Uterus (tissue), 4 donors: ENCODE data around the gene RPP14. TPM values are rescaled to one million over a fixed set of nuclear protein-coding genes. Genes with fewer than 3 reads are reported as not detected.
"Not testable (repeated sequence)": the region's sequence is repeated elsewhere in the genome, so short reads cannot be mapped to it uniquely, and the experiment has no call there.

Source experiments
- DNase-seq, 2 donors: peaks; one replicate each; pipeline ENCODE4 v3.0.0-alpha.2; 2019 to 2020
- H3K27ac ChIP-seq, 2 donors: fragments of 200-600 bp; sonication (generic); 1 replicate in 1 of 2; 2 replicates in 1 of 2; pipeline ENCODE4 v1.5.1; 2016 to 2018
- H3K27me3 ChIP-seq, 2 donors: fragments of 200-600 bp; sonication (generic); one replicate each; pipeline ENCODE4 v1.5.1; 2018 to 2019; ENCODE audit warnings: control low read depth in 1 of 2
- H3K36me3 ChIP-seq, 2 donors: fragments of 200-600 bp; sonication (generic); one replicate each; pipeline ENCODE4 v1.5.1; 2019; ENCODE audit warnings: control low read depth in 1 of 2
- H3K4me1 ChIP-seq, 2 donors: fragments of 200-600 bp; sonication (generic); one replicate each; pipeline ENCODE4 v1.5.1; 2018 to 2019; ENCODE audit warnings: control low read depth in 1 of 2
- H3K4me3 ChIP-seq, 2 donors: fragments of 200-600 bp; sonication (generic); 1 replicate in 1 of 2; 2 replicates in 1 of 2; pipeline ENCODE4 v1.5.1; 2018 to 2019; ENCODE audit warnings: mild to moderate bottlenecking in 1 of 2
- H3K9me3 ChIP-seq, 2 donors: fragments of 200-600 bp; sonication (generic); one replicate each; pipeline ENCODE4 v1.5.1; 2019; ENCODE audit warnings: control low read depth in 1 of 2
- POLR2A ChIP-seq, 2 donors: fragments of 450-650 bp; IDR thresholded peaks; one replicate each; pipeline ENCODE4 v1.6.1; 2016; ENCODE audit warnings: antibody characterized with exemption in 2 of 2, mild to moderate bottlenecking in 1 of 2, moderate library complexity in 1 of 2
- intact Hi-C: fragments of 100-400 bp; cut with DNase I; formaldehyde crosslinking; loops from one replicate; pipeline ENCODE4 v1.15.1; 2023; ENCODE audit warnings: low total_unique reads
- total RNA-seq, 4 donors: library from RNA; depleted of rRNA in 3 of 4; stranded (reverse); fragments of >200 nt in 3 of 4; gene quantifications; one replicate each; pipeline versions ENCODE4 v1.1.0 to v1.2.4, GENCODE V29; 2014 to 2023
- TF ChIP-seq, protein P1 (sequence below), 4 experiments: fragments of 200-600 bp in 2 of 4; fragments of 450-650 bp in 2 of 4; sonication (generic) in 2 of 4; IDR thresholded peaks; one replicate each; pipeline ENCODE4 v1.5.1; 2016 to 2019; ENCODE audit warnings: antibody characterized with exemption in 4 of 4, mild to moderate bottlenecking in 2 of 4, moderate library complexity in 1 of 4
- donor health status: DM: yes; HTN: yes; CAD: no.

Gene RPP14
- total RNA-seq, 4 donors from 2014 or later: 1.5 to 26.7 (median 9.7) TPM

GRCh38 chr3:58334506-58334884, 28.4 kb downstream of the RPP14 start:
- Histone ChIP-seq H3K9me3 (no peaks in the 10 kb centered on the region), H3K4me3 (peak overlapping the region in 1 of 2 donors; percentile 96), H3K27me3 (no peaks in the 10 kb centered on the region), H3K4me1 (peaks cover 0 to 8% of the 10 kb centered on the region in 2 donors), H3K36me3 (no peaks in the 10 kb centered on the region), H3K27ac (peak overlapping the region; percentile 58 to 85)
- intact Hi-C loops: loop anchor here (5.0 kb wide), 1 partner anchor 158 kb away; the partner anchor contains the start of gene KCTD6
- TF ChIP-seq, protein P1, sequence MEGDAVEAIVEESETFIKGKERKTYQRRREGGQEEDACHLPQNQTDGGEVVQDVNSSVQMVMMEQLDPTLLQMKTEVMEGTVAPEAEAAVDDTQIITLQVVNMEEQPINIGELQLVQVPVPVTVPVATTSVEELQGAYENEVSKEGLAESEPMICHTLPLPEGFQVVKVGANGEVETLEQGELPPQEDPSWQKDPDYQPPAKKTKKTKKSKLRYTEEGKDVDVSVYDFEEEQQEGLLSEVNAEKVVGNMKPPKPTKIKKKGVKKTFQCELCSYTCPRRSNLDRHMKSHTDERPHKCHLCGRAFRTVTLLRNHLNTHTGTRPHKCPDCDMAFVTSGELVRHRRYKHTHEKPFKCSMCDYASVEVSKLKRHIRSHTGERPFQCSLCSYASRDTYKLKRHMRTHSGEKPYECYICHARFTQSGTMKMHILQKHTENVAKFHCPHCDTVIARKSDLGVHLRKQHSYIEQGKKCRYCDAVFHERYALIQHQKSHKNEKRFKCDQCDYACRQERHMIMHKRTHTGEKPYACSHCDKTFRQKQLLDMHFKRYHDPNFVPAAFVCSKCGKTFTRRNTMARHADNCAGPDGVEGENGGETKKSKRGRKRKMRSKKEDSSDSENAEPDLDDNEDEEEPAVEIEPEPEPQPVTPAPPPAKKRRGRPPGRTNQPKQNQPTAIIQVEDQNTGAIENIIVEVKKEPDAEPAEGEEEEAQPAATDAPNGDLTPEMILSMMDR (IDR thresholded peaks at IDR 0.05): no peak
- TF ChIP-seq POLR2A (IDR thresholded peaks at IDR 0.05): no peak
- DNase-seq: no peak

DNA sequence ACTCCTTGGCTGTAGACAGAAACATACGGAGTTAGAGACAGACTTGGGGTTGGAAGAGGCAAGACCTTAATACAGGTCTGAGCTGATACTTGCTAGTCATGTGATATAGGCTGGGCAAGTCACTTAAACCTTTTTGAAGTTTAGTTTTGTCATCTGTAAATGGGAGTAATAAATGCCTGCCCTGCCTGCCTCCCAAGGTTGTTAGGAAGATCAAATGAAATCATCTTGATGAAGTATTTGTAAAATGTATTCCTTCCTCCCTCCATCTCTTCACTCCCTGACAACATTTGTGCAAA, 29.6 kb downstream of the RPP14 start:
- H3K9me3 ChIP-seq: no peaks in the 10 kb centered on the region
- H3K4me1 ChIP-seq: peaks cover 0 to 8% of the 10 kb centered on the region in 2 donors
- TF ChIP-seq POLR2A (IDR thresholded peaks at IDR 0.05): no peak
- TF ChIP-seq, protein P1 (IDR thresholded peaks at IDR 0.05): no peak
- no peak for DNase-seq
- peak overlapping the region; percentile 58 to 85 for H3K27ac ChIP-seq
- intact Hi-C loops: no loop called here
- no peaks in the 10 kb centered on the region for H3K36me3 ChIP-seq
- H3K4me3 ChIP-seq: no peak overlapping the region
- H3K27me3 ChIP-seq: no peaks in the 10 kb centered on the region

DNA sequence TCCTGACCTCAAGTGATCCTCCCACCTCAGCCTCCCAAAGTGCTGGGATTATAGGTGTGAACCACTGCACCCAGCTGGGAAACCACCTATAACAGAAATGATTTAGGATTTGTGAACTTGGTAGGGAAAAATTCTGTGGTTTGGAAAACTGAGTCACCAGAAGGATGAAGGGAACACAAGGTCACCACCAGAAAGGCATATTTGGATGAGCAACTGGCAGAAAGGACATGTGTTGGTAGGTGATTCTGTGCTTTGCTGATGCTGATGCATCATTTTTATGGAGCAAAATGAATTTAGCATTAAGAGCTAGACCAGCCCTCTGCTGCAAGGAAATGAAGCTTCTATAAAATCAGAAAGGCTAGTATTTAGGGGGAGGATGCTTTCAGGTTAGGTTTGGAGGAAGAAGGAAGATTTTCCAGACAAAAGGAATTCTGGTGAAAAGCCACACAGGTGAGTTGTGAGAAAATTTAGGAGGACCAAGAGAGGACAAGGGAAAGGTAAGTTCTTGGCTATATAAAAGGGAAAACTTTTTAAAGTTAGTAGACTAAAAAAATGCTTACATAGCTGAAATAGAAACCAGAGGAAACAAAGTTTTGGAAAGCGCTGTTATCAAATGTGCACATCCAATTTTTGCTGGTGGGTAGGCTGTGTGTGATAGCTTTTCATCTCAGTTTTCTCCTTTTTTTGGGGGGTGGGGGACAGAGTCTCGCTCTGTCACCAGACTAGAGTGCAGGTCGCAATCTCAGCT, 30.3 kb downstream of the RPP14 start:
- Histone ChIP-seq H3K27me3 (no peaks in the 10 kb centered on the region), H3K9me3 (no peaks in the 10 kb centered on the region), H3K27ac (peak overlapping the region; percentile 58 to 85), H3K36me3 (no peaks in the 10 kb centered on the region), H3K4me3 (no peak overlapping the region), H3K4me1 (peaks cover 0 to 8% of the 10 kb centered on the region in 2 donors)
- no peak for DNase-seq
- intact Hi-C loops: no loop called here
- no peak for TF ChIP-seq POLR2A (IDR thresholded peaks at IDR 0.05)
- TF ChIP-seq, protein P1 (IDR thresholded peaks at IDR 0.05): no peak

DNA sequence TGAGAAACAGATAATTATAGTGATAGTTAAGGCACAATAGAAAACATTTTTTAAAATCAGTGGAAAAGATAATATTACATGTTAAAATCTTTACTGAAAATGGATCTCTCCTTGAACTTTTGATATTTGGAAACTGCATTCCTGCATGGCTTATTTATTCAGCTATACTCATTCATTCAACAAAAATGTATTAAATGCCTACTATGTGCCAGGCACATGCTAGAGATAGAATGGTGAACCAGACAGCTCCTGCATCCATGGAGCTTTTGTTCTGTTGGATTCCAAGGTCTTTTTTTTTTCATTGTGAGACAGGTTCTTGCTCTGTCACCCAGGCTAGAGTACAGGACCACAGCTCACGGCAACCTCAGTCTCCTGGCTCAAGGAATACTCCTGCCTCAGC, 31.1 kb downstream of the RPP14 start:
- no peak overlapping the region for H3K27ac ChIP-seq
- no peaks in the 10 kb centered on the region for H3K27me3 ChIP-seq
- intact Hi-C loops: no loop called here
- peaks cover 0 to 6% of the 10 kb centered on the region in 2 donors for H3K4me1 ChIP-seq
- DNase-seq: no peak
- no peak overlapping the region for H3K4me3 ChIP-seq
- no peak for TF ChIP-seq POLR2A (IDR thresholded peaks at IDR 0.05)
- TF ChIP-seq, protein P1 (IDR thresholded peaks at IDR 0.05): no peak
- no peaks in the 10 kb centered on the region for H3K9me3 ChIP-seq
- H3K36me3 ChIP-seq: no peaks in the 10 kb centered on the region

DNA sequence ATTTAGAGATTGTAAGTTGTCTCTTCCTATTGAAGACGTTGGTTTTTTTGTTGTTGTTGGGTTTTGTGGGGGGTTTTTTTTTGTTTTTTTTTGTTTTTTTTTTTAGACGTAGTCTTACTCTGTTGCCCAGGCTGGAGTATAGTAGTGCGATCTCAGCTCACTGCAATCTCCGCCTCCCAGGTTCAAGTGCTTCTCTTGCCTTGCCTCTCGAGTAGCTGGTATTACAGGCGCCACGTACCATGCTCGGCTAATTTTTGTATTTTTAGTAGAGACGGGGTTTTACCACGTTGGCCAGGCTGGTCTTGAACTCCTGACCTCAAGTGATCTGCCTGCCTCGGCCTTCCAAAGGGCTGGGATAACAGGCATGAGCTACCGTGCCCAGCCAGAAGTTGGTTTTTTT, 33.1 kb downstream of the RPP14 start:
- H3K4me1 ChIP-seq, DNase-seq, intact Hi-C loops, H3K4me3 ChIP-seq, H3K36me3 ChIP-seq, H3K9me3 ChIP-seq, H3K27ac ChIP-seq, H3K27me3 ChIP-seq: not testable (repeated sequence)
